ENCODE data around the gene GCK.

DNA sequence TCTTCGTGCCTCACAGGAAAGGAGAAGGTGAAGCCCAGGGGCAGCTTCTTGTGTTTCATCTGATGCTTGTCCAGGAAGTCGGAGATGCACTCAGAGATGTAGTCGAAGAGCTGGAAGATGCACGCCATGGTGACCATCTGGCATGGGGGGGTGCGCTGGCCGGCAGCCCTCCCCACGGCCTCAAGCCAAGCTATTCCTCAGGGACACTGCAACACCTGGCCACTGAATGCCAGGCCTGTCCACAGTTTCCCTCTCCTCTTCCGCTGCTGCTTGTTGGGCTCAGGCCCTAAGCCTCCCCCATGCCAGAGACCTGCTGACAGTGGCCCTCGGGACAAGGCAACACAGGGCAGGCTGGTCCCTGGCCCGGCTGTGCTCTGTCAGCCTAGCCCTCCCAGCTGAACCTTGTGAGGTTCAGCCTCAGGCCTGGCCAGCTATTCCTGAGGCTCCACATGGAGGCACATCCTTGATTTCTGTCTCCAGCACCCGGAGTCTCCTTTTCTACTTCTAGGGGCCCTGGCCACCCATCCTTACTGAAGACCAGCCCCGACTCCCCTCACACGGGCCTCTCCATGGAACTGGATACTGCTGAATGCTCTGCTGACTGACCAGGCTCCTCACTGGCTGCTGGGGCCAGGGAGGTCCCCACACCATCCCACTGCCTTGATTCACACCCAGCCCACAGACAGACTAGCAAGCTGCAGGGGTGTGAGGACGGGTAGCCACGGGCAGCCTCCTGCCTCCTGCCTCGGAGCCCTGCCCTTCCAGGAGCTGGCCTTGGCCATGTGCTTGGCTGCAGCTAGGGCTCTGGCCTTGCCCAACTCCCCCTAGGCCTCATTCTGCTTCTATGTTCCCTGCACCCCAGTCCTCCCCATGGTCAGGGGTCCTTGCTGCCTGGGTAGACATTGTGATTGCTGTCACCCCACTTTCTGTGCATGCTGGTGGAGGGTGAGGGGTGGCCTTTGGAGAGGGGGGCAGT lies 38.0 kb downstream of the GCK start:
- TF ChIP-seq, protein P1, sequence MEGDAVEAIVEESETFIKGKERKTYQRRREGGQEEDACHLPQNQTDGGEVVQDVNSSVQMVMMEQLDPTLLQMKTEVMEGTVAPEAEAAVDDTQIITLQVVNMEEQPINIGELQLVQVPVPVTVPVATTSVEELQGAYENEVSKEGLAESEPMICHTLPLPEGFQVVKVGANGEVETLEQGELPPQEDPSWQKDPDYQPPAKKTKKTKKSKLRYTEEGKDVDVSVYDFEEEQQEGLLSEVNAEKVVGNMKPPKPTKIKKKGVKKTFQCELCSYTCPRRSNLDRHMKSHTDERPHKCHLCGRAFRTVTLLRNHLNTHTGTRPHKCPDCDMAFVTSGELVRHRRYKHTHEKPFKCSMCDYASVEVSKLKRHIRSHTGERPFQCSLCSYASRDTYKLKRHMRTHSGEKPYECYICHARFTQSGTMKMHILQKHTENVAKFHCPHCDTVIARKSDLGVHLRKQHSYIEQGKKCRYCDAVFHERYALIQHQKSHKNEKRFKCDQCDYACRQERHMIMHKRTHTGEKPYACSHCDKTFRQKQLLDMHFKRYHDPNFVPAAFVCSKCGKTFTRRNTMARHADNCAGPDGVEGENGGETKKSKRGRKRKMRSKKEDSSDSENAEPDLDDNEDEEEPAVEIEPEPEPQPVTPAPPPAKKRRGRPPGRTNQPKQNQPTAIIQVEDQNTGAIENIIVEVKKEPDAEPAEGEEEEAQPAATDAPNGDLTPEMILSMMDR (conservative IDR thresholded peaks at IDR 0.05; ENCODE audit: low read depth, low read length) = no peak
- TF ChIP-seq EZH2 (IDR thresholded peaks at IDR 0.05; ENCODE audit: low read length, unreplicated experiment) (no peak), EZH2phosphoT487 (IDR thresholded peaks at IDR 0.05; ENCODE audit: borderline replicate concordance, low read length) (no peak)
